Body of pancreas (tissue), 4 donors: ENCODE results near the gene GALR2. TPM values are rescaled to one million over a fixed set of nuclear protein-coding genes. Genes with fewer than 3 reads are reported as not detected.

Experiments
- ATAC-seq: fragments of 150-250 bp; one replicate; pipeline ENCODE4 v1.9.1; 2016
- DNase-seq, 4 donors: peaks; one replicate each; pipeline ENCODE4 v3.0.0-alpha.2; 2019
- H3K27ac ChIP-seq, 4 donors: fragments of 200-600 bp; sonication (generic); 1 replicate in 3 of 4; 2 replicates in 1 of 4; pipeline versions ENCODE4 v1.5.1 to v1.6.1; 2016 to 2019; ENCODE audit warnings: mild to moderate bottlenecking in 1 of 4, mixed read lengths in 1 of 4, moderate library complexity in 1 of 4
- H3K27me3 ChIP-seq, 2 donors: fragments of 200-600 bp; sonication (generic); one replicate each; pipeline ENCODE4 v1.6.0; 2016; ENCODE audit warnings: mild to moderate bottlenecking in 1 of 2
- H3K36me3 ChIP-seq, 2 donors: fragments of 200-600 bp; sonication (generic); replicated peaks in 1 of 2; 2 replicates each; pipeline ENCODE4 v1.5.1; 2016; ENCODE audit warnings: low read depth in 2 of 2; ENCODE audit not compliant: insufficient read depth in 1 of 2
- H3K4me1 ChIP-seq: fragments of 200-600 bp; sonication (generic); one replicate; pipeline ENCODE4 v1.6.0; 2016
- H3K4me3 ChIP-seq, 2 donors: fragments of 200-600 bp; sonication (generic); 1 replicate in 1 of 2; 2 replicates in 1 of 2; pipeline ENCODE4 v1.5.1; 2016 to 2019
- H3K9me3 ChIP-seq, 3 donors: fragments of 200-600 bp; sonication (generic); 1 replicate in 2 of 3; 2 replicates in 1 of 3; pipeline ENCODE4 v1.5.1; 2016
- CTCF ChIP-seq, 7 experiments: fragments of 450-650 bp in 4 of 7; fragments of 200-600 bp in 3 of 7; sonication (generic) in 3 of 7; IDR thresholded peaks; one replicate each; pipeline ENCODE4 v1.5.1; 2016 to 2019; ENCODE audit warnings: antibody characterized with exemption in 7 of 7
- POLR2A ChIP-seq, 3 donors: fragments of 450-650 bp; IDR thresholded peaks; one replicate each; pipeline ENCODE4 v1.6.1; 2016; ENCODE audit warnings: antibody characterized with exemption in 3 of 3, mild to moderate bottlenecking in 2 of 3
- WGBS, 2 donors: methylation state at CpG; one replicate each; pipeline ENCODE4 v1.1.5; 2017; 5-methylcytosine and 5-hydroxymethylcytosine counted together
- intact Hi-C: fragments of 100-400 bp; cut with DNase I; formaldehyde crosslinking; loops from one replicate; pipeline ENCODE4 v1.15.1; 2023
- total RNA-seq, 2 donors: library from RNA; depleted of rRNA; stranded (reverse); fragments of >200 nt; gene quantifications; one replicate each; pipeline ENCODE4 v1.1.0, GENCODE V29; 2016

The GALR2 gene
- total RNA-seq, 2 donors from 2014 or later = 0.52 TPM; not detected in 1

GRCh38 chr17:76082326-76083251 is 8.0 kb downstream of the GALR2 start:
- 84 to 88% methylated on average over 17 to 20 of the region's 20 CpGs for WGBS, 2 donors
- Histone ChIP-seq H3K27me3 (peaks cover 0 to 2% of the 10 kb centered on the region in 2 donors), H3K27ac (no peak overlapping the region), H3K36me3 (peaks cover 0 to 34% of the 10 kb centered on the region in 2 donors), H3K9me3 (no peaks in the 10 kb centered on the region), H3K4me1 (peaks cover 23% of the 10 kb centered on the region), H3K4me3 (no peak overlapping the region)
- intact Hi-C loops = no loop called here
- ATAC-seq = no peak
- no peak for DNase-seq
- TF ChIP-seq CTCF (IDR thresholded peaks at IDR 0.05) (no peak), POLR2A (IDR thresholded peaks at IDR 0.05) (no peak)

DNA sequence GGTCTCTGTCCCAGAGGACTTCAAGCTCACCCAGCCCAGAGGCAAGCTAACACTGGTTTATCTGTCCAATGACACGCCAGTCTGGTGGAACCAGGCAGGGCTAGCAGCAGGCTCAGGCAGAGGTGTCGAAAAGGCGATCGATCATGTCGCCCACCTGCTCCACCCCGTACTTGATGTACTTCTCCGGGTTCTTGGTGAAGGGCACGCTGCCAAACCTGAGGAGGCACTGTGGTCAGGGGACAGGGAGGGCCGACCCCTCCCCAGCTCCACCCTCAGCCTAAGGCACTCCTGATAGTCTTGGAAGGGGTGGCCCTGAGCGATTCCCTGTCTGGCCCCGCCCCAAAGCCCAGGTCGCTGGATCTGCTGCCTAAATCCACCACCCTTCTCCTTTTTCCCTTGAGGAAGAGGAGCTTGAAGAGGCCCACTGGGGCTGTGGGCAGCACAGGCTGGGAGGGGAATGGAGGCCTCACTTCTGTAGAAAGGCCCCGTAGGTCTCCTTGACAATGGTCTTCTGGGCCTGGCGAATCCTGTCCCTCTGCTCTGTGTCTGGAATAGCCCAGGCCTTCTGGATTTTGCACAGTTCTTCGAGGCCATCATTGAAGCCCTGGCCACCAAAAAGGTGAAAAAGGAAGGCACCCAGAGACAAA is 9.1 kb downstream of the GALR2 start:
- Histone ChIP-seq H3K36me3 (peaks cover 6 to 45% of the 10 kb centered on the region in 2 donors), H3K27ac (no peak overlapping the region), H3K9me3 (no peaks in the 10 kb centered on the region), H3K27me3 (no peaks in the 10 kb centered on the region), H3K4me1 (peaks cover 18% of the 10 kb centered on the region), H3K4me3 (no peak overlapping the region)
- DNase-seq = no peak
- WGBS, 2 donors = 87 to 88% methylated on average over 6 to 15 of the region's 15 CpGs
- TF ChIP-seq POLR2A (IDR thresholded peaks at IDR 0.05) = no peak
- no peak for TF ChIP-seq CTCF (IDR thresholded peaks at IDR 0.05)
- ATAC-seq = no peak
- intact Hi-C loops = no loop called here

GRCh38 chr17:76085066-76085730 is 10.6 kb downstream of the GALR2 start:
- Histone ChIP-seq H3K4me3 (no peak overlapping the region), H3K36me3 (peaks cover 13 to 58% of the 10 kb centered on the region in 2 donors), H3K4me1 (peaks cover 5% of the 10 kb centered on the region), H3K9me3 (no peaks in the 10 kb centered on the region), H3K27me3 (no peaks in the 10 kb centered on the region), H3K27ac (no peak overlapping the region)
- ATAC-seq (no peak), DNase-seq (no peak)
- TF ChIP-seq POLR2A (IDR thresholded peaks at IDR 0.05) (no peak), CTCF (IDR thresholded peaks at IDR 0.05) (no peak)
- WGBS, 2 donors = 81 to 82% methylated on average over 9 to 16 of the region's 17 CpGs
- intact Hi-C loops = no loop called here

- H3K36me3 ChIP-seq = peaks cover 13 to 59% of the 10 kb centered on the region in 2 donors
- H3K9me3 ChIP-seq = no peaks in the 10 kb centered on the region
- no peak for ATAC-seq
- no peak overlapping the region for H3K27ac ChIP-seq
- no peak for DNase-seq
- 89 to 92% methylated on average over 8 to 13 of the region's 13 CpGs for WGBS, 2 donors
- TF ChIP-seq CTCF (IDR thresholded peaks at IDR 0.05) = no peak
- TF ChIP-seq POLR2A (IDR thresholded peaks at IDR 0.05) = no peak
- intact Hi-C loops = no loop called here
- H3K4me3 ChIP-seq = no peak overlapping the region
- H3K4me1 ChIP-seq = no peaks in the 10 kb centered on the region
- no peaks in the 10 kb centered on the region for H3K27me3 ChIP-seq
Measured at GRCh38 chr17:76085731-76086366, 11.3 kb downstream of the GALR2 start.
